H9 (cell line): ENCODE data around the gene ZGLP1. TPM values are rescaled to one million over a fixed set of nuclear protein-coding genes. Genes with fewer than 3 reads are reported as not detected.

Experiments used
- DNase-seq: peaks from one replicate; pipeline ENCODE4 v3.0.0-alpha.2; 2017
- H2AFZ ChIP-seq: one replicate; pipeline ENCODE4 v1.6.1; 2013; ENCODE audit warnings: mild to moderate bottlenecking, low read length, control low read depth, moderate library complexity
- H2AK5ac ChIP-seq: 2 replicates; pipeline ENCODE4 v1.6.1; 2013; ENCODE audit warnings: low read length, control low read depth, mixed read lengths; ENCODE audit not compliant: insufficient read length
- H2BK120ac ChIP-seq: one replicate; pipeline ENCODE4 v1.6.1; 2013; ENCODE audit warnings: low read depth, mild to moderate bottlenecking, low read length, control low read depth, inconsistent platforms; ENCODE audit not compliant: poor library complexity, severe bottlenecking
- H2BK12ac ChIP-seq: 2 replicates; pipeline ENCODE4 v1.6.1; 2013; ENCODE audit warnings: low read length, control low read depth, mixed read lengths, low read depth; ENCODE audit not compliant: insufficient read length
- H2BK15ac ChIP-seq: 2 replicates; pipeline ENCODE4 v1.6.1; 2013; ENCODE audit warnings: low read depth, low read length, control low read depth
- H2BK20ac ChIP-seq: one replicate; pipeline ENCODE4 v1.6.1; 2013; ENCODE audit warnings: low read depth, mild to moderate bottlenecking, low read length, control low read depth, inconsistent platforms; ENCODE audit not compliant: poor library complexity, severe bottlenecking
- H2BK5ac ChIP-seq: 2 replicates; pipeline ENCODE4 v1.6.1; 2013; ENCODE audit warnings: low read length, control low read depth, mixed read lengths; ENCODE audit not compliant: insufficient read length
- H3K14ac ChIP-seq: 2 replicates; pipeline ENCODE4 v1.6.1; 2013; ENCODE audit warnings: low read length, control low read depth; ENCODE audit not compliant: insufficient read depth
- H3K18ac ChIP-seq: 2 replicates; pipeline ENCODE4 v1.6.1; 2013; ENCODE audit warnings: low read depth, mild to moderate bottlenecking, mixed read lengths, low read length, control low read depth; ENCODE audit not compliant: insufficient read length
- H3K23ac ChIP-seq: 2 replicates; pipeline ENCODE4 v1.6.1; 2013; ENCODE audit warnings: low read length, control low read depth, mixed read lengths, low read depth; ENCODE audit not compliant: insufficient read length
- H3K23me2 ChIP-seq: 2 replicates; pipeline ENCODE4 v1.6.1; 2013; ENCODE audit warnings: low read depth, mild to moderate bottlenecking, mixed read lengths, low read length, control low read depth; ENCODE audit not compliant: insufficient read length, poor library complexity, severe bottlenecking
- H3K27ac ChIP-seq: 2 replicates; pipeline ENCODE4 v1.5.1; 2013; ENCODE audit warnings: low read length, control low read depth, mixed read lengths, low read depth; ENCODE audit not compliant: insufficient read length
- H3K27me3 ChIP-seq: 2 replicates; pipeline ENCODE4 v1.6.1; 2013; ENCODE audit warnings: low read length, control low read depth, inconsistent platforms; ENCODE audit not compliant: insufficient read depth
- H3K4ac ChIP-seq: 2 replicates; pipeline ENCODE4 v1.6.1; 2013; ENCODE audit warnings: low read depth, mild to moderate bottlenecking, control low read depth, inconsistent platforms, low read length, moderate library complexity
- H3K4me1 ChIP-seq: 2 replicates; pipeline ENCODE4 v1.6.1; 2013; ENCODE audit warnings: low read length, control low read depth, inconsistent platforms; ENCODE audit not compliant: insufficient read depth
- H3K4me2 ChIP-seq: 2 replicates; pipeline ENCODE4 v1.6.1; 2013; ENCODE audit warnings: low read length, control low read depth, mixed read lengths; ENCODE audit not compliant: insufficient read length, insufficient read depth
- H3K56ac ChIP-seq: 2 replicates; pipeline ENCODE4 v1.6.1; 2013; ENCODE audit warnings: low read depth, mild to moderate bottlenecking, mixed read lengths, low read length, control low read depth; ENCODE audit not compliant: insufficient read length
- H3K79me1 ChIP-seq: 2 replicates; pipeline ENCODE4 v1.6.1; 2013; ENCODE audit warnings: low read depth, mild to moderate bottlenecking, moderate library complexity, low read length, control low read depth, inconsistent platforms; ENCODE audit not compliant: insufficient read depth, poor library complexity, severe bottlenecking
- H3K79me2 ChIP-seq: 2 replicates; pipeline ENCODE4 v1.6.1; 2013; ENCODE audit warnings: low read length, control low read depth, inconsistent platforms; ENCODE audit not compliant: insufficient read depth
- H3K9ac ChIP-seq: 2 replicates; pipeline ENCODE4 v1.6.1; 2013; ENCODE audit warnings: low read length, control low read depth, mixed read lengths; ENCODE audit not compliant: insufficient read length; ENCODE audit errors: extremely low read depth
- H3K9me3 ChIP-seq: one replicate; pipeline ENCODE4 v1.6.1; 2013; ENCODE audit warnings: low read depth, low read length, inconsistent platforms; ENCODE audit not compliant: control insufficient read depth
- H3T11ph ChIP-seq: one replicate; pipeline ENCODE4 v1.6.1; 2013; ENCODE audit warnings: mild to moderate bottlenecking, low read length, control low read depth, inconsistent platforms
- H4K20me1 ChIP-seq: one replicate; pipeline ENCODE4 v1.6.1; 2013; ENCODE audit not compliant: control insufficient read depth, insufficient read length, insufficient read depth
- H4K5ac ChIP-seq: 2 replicates; pipeline ENCODE4 v1.6.1; 2013; ENCODE audit warnings: low read depth, mild to moderate bottlenecking, mixed read lengths, low read length, control low read depth; ENCODE audit not compliant: insufficient read length
- H4K8ac ChIP-seq: replicated peaks from 2 replicates; pipeline ENCODE4 v1.6.1; 2013; ENCODE audit warnings: low read length, control low read depth, mixed read lengths, low read depth; ENCODE audit not compliant: insufficient read length
- H4K91ac ChIP-seq: 2 replicates; pipeline ENCODE4 v1.6.1; 2013; ENCODE audit warnings: low read depth, mild to moderate bottlenecking, moderate library complexity, mixed read lengths, low read length, control low read depth; ENCODE audit not compliant: insufficient read length
- H3K27ac Mint-ChIP-seq, 3 experiments: 2 replicates in 2 of 3; 3 replicates in 1 of 3; pipeline ENCODE4 v1.8.0; 2020 to 2021; ENCODE audit warnings: mixed read lengths in 3 of 3, mild to moderate bottlenecking in 1 of 3, moderate library complexity in 1 of 3
- H3K27me3 Mint-ChIP-seq: 2 replicates; pipeline ENCODE4 v1.8.0; 2021; ENCODE audit warnings: low read depth, mild to moderate bottlenecking, moderate library complexity, mixed read lengths
- H3K36me3 Mint-ChIP-seq, 3 experiments: 2 replicates in 2 of 3; 3 replicates in 1 of 3; pipeline ENCODE4 v1.8.0; 2020 to 2021; ENCODE audit warnings: low read depth in 3 of 3, mixed read lengths in 3 of 3; ENCODE audit not compliant: insufficient read depth in 1 of 3
- H3K4me1 Mint-ChIP-seq, 2 experiments: 2 replicates each; pipeline ENCODE4 v1.8.0; 2020; ENCODE audit warnings: mixed read lengths in 2 of 2
- H3K4me3 Mint-ChIP-seq, 2 experiments: 2 replicates in 1 of 2; 3 replicates in 1 of 2; pipeline ENCODE4 v1.8.0; 2020 to 2021; ENCODE audit warnings: mild to moderate bottlenecking in 2 of 2, mixed read lengths in 2 of 2, moderate library complexity in 1 of 2
- H3K9me3 Mint-ChIP-seq, 2 experiments: 2 replicates in 1 of 2; 3 replicates in 1 of 2; pipeline ENCODE4 v1.8.0; 2020; ENCODE audit warnings: mild to moderate bottlenecking in 2 of 2, mixed read lengths in 2 of 2, moderate library complexity in 1 of 2
- CTCF ChIP-seq: fragments of 200-600 bp; sonication (generic); conservative IDR thresholded peaks from 3 replicates; pipeline ENCODE4 v1.8.0; 2021; ENCODE audit warnings: antibody characterized with exemption, mild to moderate bottlenecking
- WGBS: extraction: QIAGEN DNeasy Blood & Tissue Kit; methylation state at CpG from one replicate; pipeline ENCODE4 v1.1.7; 2013; ENCODE audit warnings: missing lambda C conversion rate, low lambda C conversion rate, mixed read lengths; ENCODE audit not compliant: insufficient read length; ENCODE audit errors: extremely low coverage; 5-methylcytosine and 5-hydroxymethylcytosine counted together
- total RNA-seq: library from RNA; stranded (reverse); gene quantifications from 2 replicates; pipeline ENCODE4 v1.2.1, GENCODE V29; 2021

The ZGLP1 gene
- total RNA-seq, 1 experiment from 2014 or later = 6.9 TPM

DNA sequence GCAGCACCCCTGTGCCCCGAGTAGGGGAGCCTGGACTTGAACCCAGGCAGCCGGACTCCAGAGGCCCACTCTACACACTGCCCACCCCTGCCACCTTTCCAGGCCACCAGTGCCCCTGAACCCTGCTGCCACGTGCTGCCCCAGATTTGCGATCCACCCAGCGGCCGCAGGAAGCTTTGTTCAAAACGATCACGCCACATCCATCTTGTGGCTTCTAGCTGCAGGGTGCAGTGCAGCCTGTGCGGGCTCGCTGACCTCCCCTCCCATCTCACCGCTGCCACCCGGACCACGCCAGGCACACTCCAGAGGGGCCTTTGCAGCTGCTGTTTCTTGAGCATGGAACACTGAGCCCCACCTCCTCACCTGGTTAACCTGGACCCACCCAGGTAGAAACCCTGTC lies 19.9 kb upstream of the ZGLP1 start:
- no peaks in the 10 kb centered on the region for H4K20me1 ChIP-seq
- no peak overlapping the region for H3K23ac ChIP-seq
- peaks cover 18% of the 10 kb centered on the region for H3K23me2 ChIP-seq
- no CpG with 5 or more reads among the region's 13 CpGs for WGBS
- no peak overlapping the region for H3T11ph ChIP-seq
- H3K14ac ChIP-seq = no peak overlapping the region
- H3K56ac ChIP-seq = no peak overlapping the region
- Mint-ChIP-seq H3K4me3 (no peak overlapping the region), H3K36me3 (peaks cover 15 to 64% (median 49%) of the 10 kb centered on the region in 3 experiments; a peak in 6 of 7 replicates), H3K27ac (peak overlapping the region in 1 of 3 experiments; percentile 44; a peak in 1 of 7 replicates), H3K4me1 (peaks cover 12 to 16% of the 10 kb centered on the region in 2 experiments), H3K27me3 (no peaks in the 10 kb centered on the region; the same call in 1 of the 2 replicates), H3K9me3 (no peaks in the 10 kb centered on the region; a peak in 1 of 5 replicates)
- no peak overlapping the region for H2AK5ac ChIP-seq
- no peak overlapping the region for H2AFZ ChIP-seq
- H2BK120ac ChIP-seq = no peak overlapping the region
- no peak overlapping the region for H3K4ac ChIP-seq
- H3K9me3 ChIP-seq = no peaks in the 10 kb centered on the region
- H2BK20ac ChIP-seq = no peak overlapping the region
- no peak for TF ChIP-seq CTCF
- DNase-seq = no peak
- H3K18ac ChIP-seq = no peak overlapping the region
- H2BK12ac ChIP-seq = no peak overlapping the region
- H3K4me2 ChIP-seq = no peak overlapping the region
- no peak overlapping the region for H2BK5ac ChIP-seq
- H4K8ac ChIP-seq = no peak overlapping the region
- peaks cover 4% of the 10 kb centered on the region for H3K79me1 ChIP-seq
- H3K4me1 ChIP-seq = no peaks in the 10 kb centered on the region
- no peak overlapping the region for H2BK15ac ChIP-seq
- peaks cover 8% of the 10 kb centered on the region; the same call in 1 of the 2 replicates for H3K79me2 ChIP-seq
- H4K91ac ChIP-seq = no peak overlapping the region
- no peak overlapping the region for H3K27ac ChIP-seq
- H4K5ac ChIP-seq = no peak overlapping the region
- H3K27me3 ChIP-seq = no peaks in the 10 kb centered on the region; the same call in 1 of the 2 replicates
- H3K9ac ChIP-seq = no peak overlapping the region
